Measurements from ENCODE around the gene ANAPC13. TPM values are rescaled to one million over a fixed set of nuclear protein-coding genes. Genes with fewer than 3 reads are reported as not detected.

The ANAPC13 gene
- total and polyA plus RNA-seq, 3 experiments from 2014 or later: 41.0 to 84.6 (median 42.0) TPM

DNA sequence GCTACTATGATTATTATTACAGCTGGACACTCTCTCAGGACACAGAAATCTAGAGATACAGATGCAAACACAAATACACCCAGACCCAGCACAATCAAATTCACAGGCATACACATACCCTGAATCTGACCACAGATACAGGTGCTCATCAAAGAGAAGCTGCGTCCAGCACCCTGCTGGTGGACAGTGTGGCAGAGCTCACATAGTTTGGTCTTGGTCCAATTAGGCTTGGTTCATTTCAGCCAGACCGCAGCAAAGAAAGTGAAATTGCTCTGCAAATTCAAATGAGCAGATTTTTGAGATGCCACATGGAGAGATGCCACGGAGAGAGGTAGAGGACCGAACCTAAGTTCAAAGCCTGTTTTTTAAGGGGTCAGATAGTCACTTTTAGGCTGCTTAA is 55.6 kb downstream of the ANAPC13 start:
- Histone ChIP-seq H3K27ac (ENCODE audit: low read depth, low read length) (no peak overlapping the region), H3K36me3 (ENCODE audit: insufficient read depth, low read length) (no peaks in the 10 kb centered on the region), H3K9me3 (ENCODE audit: low read length) (no peaks in the 10 kb centered on the region), H3K4me1 (ENCODE audit: insufficient read depth, low read length) (no peaks in the 10 kb centered on the region), H3K4me3 (ENCODE audit: low read length) (no peak overlapping the region), H3K27me3 (ENCODE audit: insufficient read depth, low read length, poor library complexity, severe bottlenecking) (no peaks in the 10 kb centered on the region)
- CTCF ChIA-PET: no interaction called here
- Mint-ChIP-seq H3K4me3 (no peak overlapping the region), H3K27me3 (peaks cover 12 to 19% of the 10 kb centered on the region in 2 donors), H3K4me1 (no peaks in the 10 kb centered on the region), H3K36me3 (no peaks in the 10 kb centered on the region), H3K27ac (no peak overlapping the region), H3K9me3 (no peaks in the 10 kb centered on the region)
- DNase-seq: no peak
- POLR2A ChIA-PET: no interaction called here

GRCh38 chr3:134428401-134428800 is 57.4 kb downstream of the ANAPC13 start:
- no peaks in the 10 kb centered on the region for H3K36me3 Mint-ChIP-seq
- no peak overlapping the region for H3K27ac Mint-ChIP-seq
- POLR2A ChIA-PET: no interaction called here
- CTCF ChIA-PET: no interaction called here
- Histone ChIP-seq H3K27ac (ENCODE audit: low read depth, low read length) (no peak overlapping the region), H3K27me3 (ENCODE audit: insufficient read depth, low read length, poor library complexity, severe bottlenecking) (no peaks in the 10 kb centered on the region), H3K4me1 (ENCODE audit: insufficient read depth, low read length) (no peaks in the 10 kb centered on the region), H3K9me3 (ENCODE audit: low read length) (no peaks in the 10 kb centered on the region), H3K4me3 (ENCODE audit: low read length) (no peak overlapping the region), H3K36me3 (ENCODE audit: insufficient read depth, low read length) (no peaks in the 10 kb centered on the region)
- H3K4me1 Mint-ChIP-seq: no peaks in the 10 kb centered on the region
- no peaks in the 10 kb centered on the region for H3K9me3 Mint-ChIP-seq
- H3K4me3 Mint-ChIP-seq: no peak overlapping the region
- peaks cover 12 to 24% of the 10 kb centered on the region in 2 donors for H3K27me3 Mint-ChIP-seq
- no peak for DNase-seq

Other genes starting within 250 kb of the ANAPC13 start
- gene RYK, start 235.1 kb downstream of the ANAPC13 start, total RNA-seq: 10 to 100 TPM; 23.0 to 26.1 TPM
- 13.3 TPM for gene RYK, start 235.1 kb downstream of the ANAPC13 start, polyA plus RNA-seq
- gene AMOTL2, start 111.5 kb downstream of the ANAPC13 start, total RNA-seq: not detected
- gene AMOTL2, start 111.5 kb downstream of the ANAPC13 start, polyA plus RNA-seq: 0.10 TPM
- gene CEP63, start 72 bp upstream of the ANAPC13 start, total RNA-seq: 10 to 100 TPM; 21.1 to 21.3 TPM
- 19.3 TPM for gene CEP63, start 72 bp upstream of the ANAPC13 start, polyA plus RNA-seq
- not detected for gene KY, start 165.0 kb upstream of the ANAPC13 start, total RNA-seq
- 0.36 TPM for gene KY, start 165.0 kb upstream of the ANAPC13 start, polyA plus RNA-seq

Data from CD8-positive, alpha-beta memory T cell (primary cell).